Vagina (tissue), 2 donors: ENCODE results near the gene TMEM8B.

Source experiments
- POLR2A ChIP-seq, 2 donors: fragments of 450-650 bp; IDR thresholded peaks; one replicate each; pipeline ENCODE4 v1.6.1; 2017; ENCODE audit warnings: antibody characterized with exemption in 2 of 2, mild to moderate bottlenecking in 2 of 2, moderate library complexity in 2 of 2
- POLR2AphosphoS5 ChIP-seq, 2 donors: sonication (generic); formaldehyde crosslinking; IDR thresholded peaks; one replicate each; pipeline ENCODE4 v1.9.0; 2017; ENCODE audit warnings: antibody characterized with exemption in 2 of 2, mild to moderate bottlenecking in 2 of 2, low read depth in 1 of 2; ENCODE audit not compliant: insufficient read depth in 1 of 2
- TF ChIP-seq, protein P1 (sequence below), 3 experiments: fragments of 450-650 bp in 2 of 3; fragments of 200-600 bp in 1 of 3; sonication (generic) in 1 of 3; IDR thresholded peaks; one replicate each; pipeline ENCODE4 v1.5.1; 2017 to 2019; ENCODE audit warnings: antibody characterized with exemption in 3 of 3, mild to moderate bottlenecking in 2 of 3, moderate library complexity in 2 of 3

DNA sequence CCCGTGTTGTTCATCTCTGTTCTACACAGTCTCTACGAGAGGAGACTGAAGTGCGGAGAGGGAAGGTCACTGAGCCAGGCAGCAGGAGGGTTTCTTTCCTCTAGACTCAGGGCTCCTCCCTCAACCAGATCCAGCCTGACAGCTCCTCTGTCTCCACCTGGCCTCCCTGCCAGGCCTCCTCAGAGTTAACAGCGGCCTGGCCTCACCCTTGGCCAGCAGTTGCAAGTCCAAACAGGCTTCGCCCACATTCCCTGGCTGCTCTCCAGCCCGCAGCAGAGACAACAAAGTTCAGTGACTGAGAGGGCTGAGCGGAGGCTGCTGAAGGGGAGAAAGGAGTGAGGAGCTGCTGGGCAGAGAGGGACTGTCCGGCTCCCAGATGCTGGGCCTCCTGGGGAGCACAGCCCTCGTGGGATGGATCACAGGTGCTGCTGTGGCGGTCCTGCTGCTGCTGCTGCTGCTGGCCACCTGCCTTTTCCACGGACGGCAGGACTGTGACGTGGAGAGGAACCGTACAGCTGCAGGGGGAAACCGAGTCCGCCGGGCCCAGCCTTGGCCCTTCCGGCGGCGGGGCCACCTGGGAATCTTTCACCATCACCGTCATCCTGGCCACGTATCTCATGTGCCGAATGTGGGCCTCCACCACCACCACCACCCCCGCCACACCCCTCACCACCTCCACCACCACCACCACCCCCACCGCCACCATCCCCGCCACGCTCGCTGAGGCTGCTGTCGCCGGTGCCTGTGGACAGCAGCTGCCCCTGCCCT lies 77.1 kb downstream of the TMEM8B start, which contains the start of gene HRCT1:
- TF ChIP-seq, protein P1, sequence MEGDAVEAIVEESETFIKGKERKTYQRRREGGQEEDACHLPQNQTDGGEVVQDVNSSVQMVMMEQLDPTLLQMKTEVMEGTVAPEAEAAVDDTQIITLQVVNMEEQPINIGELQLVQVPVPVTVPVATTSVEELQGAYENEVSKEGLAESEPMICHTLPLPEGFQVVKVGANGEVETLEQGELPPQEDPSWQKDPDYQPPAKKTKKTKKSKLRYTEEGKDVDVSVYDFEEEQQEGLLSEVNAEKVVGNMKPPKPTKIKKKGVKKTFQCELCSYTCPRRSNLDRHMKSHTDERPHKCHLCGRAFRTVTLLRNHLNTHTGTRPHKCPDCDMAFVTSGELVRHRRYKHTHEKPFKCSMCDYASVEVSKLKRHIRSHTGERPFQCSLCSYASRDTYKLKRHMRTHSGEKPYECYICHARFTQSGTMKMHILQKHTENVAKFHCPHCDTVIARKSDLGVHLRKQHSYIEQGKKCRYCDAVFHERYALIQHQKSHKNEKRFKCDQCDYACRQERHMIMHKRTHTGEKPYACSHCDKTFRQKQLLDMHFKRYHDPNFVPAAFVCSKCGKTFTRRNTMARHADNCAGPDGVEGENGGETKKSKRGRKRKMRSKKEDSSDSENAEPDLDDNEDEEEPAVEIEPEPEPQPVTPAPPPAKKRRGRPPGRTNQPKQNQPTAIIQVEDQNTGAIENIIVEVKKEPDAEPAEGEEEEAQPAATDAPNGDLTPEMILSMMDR (IDR thresholded peaks at IDR 0.05) = no peak
- no peak for TF ChIP-seq POLR2A (IDR thresholded peaks at IDR 0.05)
- peak; percentile 79 to 80 for TF ChIP-seq POLR2AphosphoS5 (IDR thresholded peaks at IDR 0.05; ENCODE audit: insufficient read depth in 1 of 2, low read depth in 1 of 2)
